HL-60/S4 treated with retinoic acid at 250 ng/mL for 4 days and 3 days (cell line): ENCODE results near the gene RBM14.
"Not testable (repeated sequence)": the region's sequence is repeated elsewhere in the genome, so short reads cannot be mapped to it uniquely, and the experiment has no call there.

Source experiments
- in situ Hi-C: fragments of 300-500 bp; cut with MboI; formaldehyde crosslinking; loops from 2 replicates; pipeline ENCODE4 v1.7.0; 2022; ENCODE audit warnings: low sequenced_read_pairs

The RBM14 gene

GRCh38 chr11:66616379-66617154 is at the start of gene RBM14:
Gene RBM14, plus strand, starts transcription at chr11:66616630. Its CDS starts 91 bp downstream, at chr11:66616721.
- in situ Hi-C loops = no loop called here

DNA sequence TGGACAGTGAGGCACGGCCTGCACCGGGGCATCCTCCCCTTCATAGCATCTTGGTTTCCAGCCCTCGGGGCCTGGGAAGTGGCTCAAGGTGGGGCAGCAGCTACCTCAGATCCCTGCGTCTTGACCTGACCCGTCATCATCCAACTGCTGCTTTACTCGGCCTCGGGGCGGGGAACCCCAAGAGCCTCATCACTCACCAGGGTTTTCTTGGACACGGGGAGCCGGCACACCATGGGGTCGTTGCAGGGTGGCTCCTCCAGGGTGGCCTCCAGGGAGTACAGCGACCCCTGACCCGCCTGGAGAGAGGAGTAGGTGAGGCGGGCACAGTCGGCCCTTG is 48.7 kb upstream of the RBM14 start:
- in situ Hi-C loops = no loop called here

DNA sequence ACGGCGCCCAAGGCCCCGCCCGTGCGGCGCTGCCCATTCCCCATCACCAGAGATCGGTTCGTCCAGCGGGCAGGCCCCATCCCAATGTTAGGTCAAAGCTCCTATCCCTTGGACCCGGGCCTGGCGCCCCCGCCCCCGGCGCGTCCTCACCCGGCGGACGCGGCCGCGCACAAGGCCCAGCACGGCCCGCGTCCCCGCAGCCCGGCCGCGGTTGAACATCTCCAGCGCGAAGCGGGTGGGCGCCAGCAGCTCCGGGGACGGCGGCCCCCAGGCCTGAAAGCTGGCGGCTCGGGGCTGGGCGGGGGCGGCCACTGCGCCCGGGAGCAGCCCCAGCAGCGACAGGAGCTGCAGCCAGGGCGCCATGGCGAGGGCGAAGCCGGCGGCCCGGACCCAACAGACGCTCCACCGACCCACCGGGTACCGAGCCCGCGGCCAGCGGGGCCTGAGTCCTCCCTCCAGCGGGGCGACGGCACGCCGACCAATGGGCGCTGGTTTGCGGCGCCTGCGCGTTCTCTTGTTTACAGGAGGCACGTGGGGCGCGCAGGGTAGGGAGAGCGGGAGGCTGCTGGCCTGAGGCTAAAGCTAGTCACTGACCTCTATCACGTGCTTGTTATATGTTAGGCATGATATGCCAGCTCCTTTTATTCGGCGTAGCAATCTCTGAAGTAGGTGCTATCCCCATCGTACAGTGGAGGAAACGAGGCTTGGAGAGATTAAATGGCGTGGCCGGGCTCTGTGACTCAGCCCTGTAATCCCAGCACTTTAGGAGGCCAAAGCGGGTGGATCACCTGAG is 48.1 kb upstream of the RBM14 start, which contains the start of gene CTSF:
Gene CTSF (minus strand): TSS at position 483 of the 793 bp plus-strand sequence. CDS start 120 bp downstream, at position 363.
- in situ Hi-C loops = no loop called here

GRCh38 chr11:66569076-66569475 is 47.4 kb upstream of the RBM14 start:
- in situ Hi-C loops = no loop called here

DNA sequence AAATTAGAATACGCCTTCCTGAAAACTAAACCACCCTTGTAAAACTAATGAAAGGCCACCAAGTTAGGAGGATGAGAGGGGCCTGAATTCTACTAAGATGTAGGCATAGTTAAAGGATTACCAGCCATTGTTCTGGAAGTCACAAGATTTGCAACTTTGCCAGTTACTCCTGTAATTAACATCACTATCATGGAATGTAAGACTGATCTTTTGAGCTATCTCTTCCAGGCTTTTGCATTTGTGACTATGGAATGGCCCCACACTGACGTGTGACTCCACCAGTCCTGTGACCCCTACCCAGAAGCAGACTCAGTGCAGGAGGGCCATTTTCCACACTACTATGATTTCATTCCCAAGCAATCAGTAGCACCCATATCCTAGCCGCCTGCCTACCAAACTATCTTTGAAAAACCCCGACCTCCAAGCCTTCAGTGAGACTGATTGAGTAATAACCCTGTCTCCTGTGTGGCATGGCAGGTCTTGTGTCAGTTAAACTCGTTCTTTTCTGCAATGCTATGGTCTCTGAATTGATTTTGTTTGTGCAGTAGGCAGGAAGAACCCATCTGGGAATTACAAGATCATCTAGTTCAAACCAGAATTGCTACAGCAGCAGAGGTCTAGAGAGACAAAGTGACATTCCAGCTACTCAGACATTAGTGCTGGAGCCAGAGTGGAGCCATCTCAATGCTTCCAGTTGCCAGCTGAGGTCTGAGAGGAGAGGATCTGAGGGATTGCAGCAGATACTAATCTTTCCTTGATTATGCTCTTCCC is 46.2 kb upstream of the RBM14 start:
- in situ Hi-C loops = no loop called here

DNA sequence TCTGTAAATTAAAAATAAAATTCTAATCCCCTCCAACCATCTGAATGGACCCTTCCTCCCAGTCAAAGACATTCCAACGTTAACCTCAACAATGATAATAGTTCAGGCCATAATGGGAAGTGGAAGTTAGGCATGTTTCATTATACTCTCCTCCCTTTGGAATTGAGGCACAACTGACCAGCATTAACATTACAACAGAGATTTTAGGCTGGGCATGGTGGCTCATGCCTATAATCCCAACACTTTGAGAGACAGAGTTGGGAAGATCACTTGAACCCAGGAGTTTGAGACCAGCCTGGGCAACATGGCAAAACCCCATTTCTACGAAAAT is 45.6 kb upstream of the RBM14 start:
- in situ Hi-C loops = no loop called here

DNA sequence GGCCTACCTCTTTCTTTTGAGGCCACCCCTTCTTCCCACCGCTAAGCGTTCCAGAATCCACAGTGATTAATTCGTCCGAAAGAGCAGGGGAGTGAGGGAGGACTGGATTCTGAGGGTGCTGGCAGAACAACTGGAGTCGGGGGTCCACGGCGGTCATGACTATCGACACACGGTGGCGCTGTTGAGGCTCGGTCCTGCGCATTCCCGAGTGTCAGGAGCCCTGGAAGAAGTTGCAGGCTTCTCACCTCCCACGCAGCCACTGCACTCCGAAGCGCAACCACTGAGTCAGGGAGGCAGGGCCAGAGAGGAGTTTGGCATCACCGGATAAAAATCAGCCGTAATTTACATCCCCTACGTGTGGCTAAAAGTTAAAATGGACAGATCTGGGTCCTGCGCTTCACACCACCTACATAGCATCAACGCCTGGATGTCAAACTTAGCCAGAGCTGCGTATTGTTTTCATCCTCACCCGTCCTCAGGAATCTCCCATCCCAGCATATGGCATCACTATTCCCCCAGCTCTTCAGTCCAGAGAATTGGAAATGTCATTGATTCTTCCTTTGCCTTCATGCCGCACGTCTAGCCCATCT is 37.3 kb upstream of the RBM14 start:
- in situ Hi-C loops = no loop called here

- in situ Hi-C loops = no loop called here
Measured at GRCh38 chr11:66580803-66581202, 35.6 kb upstream of the RBM14 start.

- in situ Hi-C loops = no loop called here
Measured at GRCh38 chr11:66581261-66581660, 35.2 kb upstream of the RBM14 start.

- in situ Hi-C loops = not testable (repeated sequence)
Measured at GRCh38 chr11:66582565-66583147, 33.8 kb upstream of the RBM14 start.

DNA sequence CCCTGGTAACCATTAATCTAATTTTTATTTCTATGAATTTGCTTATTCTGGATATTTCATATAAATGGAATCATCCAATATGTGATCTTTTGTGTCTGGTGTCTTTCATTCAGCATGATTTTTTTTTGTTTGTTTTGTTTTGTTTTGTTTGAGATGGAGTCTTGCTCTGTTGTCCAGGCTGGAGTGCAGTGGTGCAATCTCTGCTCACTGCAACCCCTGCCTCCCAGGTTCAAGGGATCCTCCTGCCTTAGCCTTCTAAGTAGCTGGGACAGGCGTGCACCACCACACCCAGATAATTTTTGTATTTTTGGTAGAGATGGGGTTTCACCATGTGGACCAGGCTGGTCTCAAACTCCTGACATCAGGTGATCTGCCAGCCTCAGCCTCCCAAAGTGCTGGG is 31.0 kb upstream of the RBM14 start:
- in situ Hi-C loops = not testable (repeated sequence)

DNA sequence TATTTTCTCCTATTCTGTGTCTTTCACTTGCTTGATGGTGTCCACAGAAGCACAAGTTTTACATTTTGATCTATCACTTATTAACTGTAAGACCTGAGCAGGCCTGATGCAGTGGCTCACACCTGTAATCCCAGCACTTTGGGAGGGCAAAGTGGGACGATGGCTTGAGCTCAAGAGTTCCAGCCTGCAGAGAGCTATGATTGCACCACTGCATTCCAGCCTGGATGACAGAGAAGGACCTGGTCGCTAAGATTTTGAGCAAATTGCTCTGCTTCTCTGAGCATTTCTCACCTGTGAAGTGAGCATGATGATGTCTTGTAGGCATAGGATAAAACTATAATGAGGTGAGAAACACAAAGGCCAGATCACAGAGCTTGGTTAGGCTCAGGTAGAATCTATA is 30.3 kb upstream of the RBM14 start:
- in situ Hi-C loops = no loop called here

DNA sequence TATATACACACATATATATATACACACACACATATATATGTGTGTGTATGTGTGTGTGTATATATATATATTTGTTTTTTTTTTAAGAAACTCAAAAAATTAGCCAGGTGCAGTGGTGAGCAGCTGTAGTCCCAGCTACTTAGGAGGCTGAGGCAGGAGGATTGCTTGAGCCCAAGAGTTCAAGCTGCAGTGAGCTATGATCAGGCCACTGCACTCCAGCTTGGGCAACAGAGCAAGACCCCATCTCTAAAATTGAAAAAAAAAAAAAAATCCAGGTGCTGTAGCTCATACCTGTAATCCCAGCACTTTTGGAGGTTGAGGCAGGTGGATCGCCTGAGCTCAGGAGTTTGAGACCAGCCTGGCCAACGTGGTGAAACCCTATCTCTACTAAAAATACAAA is 27.1 kb upstream of the RBM14 start:
- in situ Hi-C loops = not testable (repeated sequence)

GRCh38 chr11:66589996-66590675 is 26.3 kb upstream of the RBM14 start:
- in situ Hi-C loops = no loop called here

DNA sequence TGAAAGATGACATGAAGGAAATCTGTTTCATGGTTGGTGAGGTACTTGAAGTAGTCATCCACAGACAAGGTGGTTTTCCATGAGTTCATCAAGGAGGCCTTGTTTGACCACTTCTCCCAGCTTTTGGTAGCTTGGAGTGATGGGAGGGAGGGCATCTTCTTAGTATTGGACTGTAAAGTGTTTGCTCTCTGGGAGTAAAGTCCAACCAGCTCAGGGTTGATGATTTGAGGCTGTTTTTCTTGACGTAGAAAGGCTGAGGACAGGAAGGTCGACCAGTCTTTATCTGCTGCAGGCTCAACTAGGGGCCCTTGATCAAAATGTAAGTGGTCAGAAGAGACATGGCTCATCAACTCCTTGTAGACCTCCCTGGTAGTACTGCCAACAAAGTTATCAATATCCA is 25.3 kb upstream of the RBM14 start:
- in situ Hi-C loops = no loop called here

DNA sequence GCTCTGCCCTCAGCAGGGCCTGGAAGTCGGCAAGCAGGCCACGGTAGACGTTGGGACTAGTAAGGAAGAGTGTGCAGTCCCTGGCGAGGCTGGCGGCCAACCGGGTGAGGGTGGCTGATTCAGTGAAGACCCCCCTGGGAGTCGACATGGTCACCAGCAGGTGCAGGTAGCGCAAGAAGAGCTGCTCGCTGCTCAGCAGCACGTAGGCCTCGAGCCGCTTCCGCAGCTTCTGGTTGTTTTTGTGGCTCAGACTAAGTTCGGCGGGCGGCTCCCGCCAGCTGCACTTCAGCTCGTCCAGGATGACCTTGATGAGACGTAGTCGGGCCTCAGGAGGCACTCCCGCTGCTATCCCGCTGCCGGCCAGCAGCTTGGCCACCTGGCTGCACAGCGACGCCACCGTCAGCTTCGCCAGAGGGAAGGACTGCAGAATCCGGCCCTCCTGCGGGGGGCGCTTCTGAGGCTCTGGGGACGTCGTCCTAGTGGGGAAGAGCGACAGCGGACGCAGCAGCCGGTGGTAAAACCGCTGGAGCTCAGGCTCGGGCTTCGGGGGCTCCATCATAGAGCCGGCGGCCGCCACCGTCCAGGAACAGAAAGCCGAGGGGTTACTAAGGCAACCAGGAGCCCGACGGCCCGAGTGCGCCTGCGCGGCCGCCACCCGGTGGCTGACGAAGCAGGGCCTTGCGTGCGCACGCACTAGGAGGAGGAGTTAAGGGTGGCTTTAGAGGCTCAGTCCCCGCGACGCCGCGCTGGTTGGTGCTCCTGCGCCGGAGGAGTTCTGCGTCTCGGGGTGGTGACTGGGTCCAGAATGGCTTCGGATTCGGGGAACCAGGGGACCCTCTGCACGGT is 23.8 kb upstream of the RBM14 start, which contains the start of the genes CCDC87 and CCS:
Gene CCDC87 (minus strand): TSS at position 607 of the 846 bp plus-strand sequence. CDS start 48 bp downstream, at position 559.
Gene CCS (plus strand): TSS at position 729 of the 846 bp plus-strand sequence. CDS start 77 bp downstream, at position 806.
- in situ Hi-C loops = no loop called here

DNA sequence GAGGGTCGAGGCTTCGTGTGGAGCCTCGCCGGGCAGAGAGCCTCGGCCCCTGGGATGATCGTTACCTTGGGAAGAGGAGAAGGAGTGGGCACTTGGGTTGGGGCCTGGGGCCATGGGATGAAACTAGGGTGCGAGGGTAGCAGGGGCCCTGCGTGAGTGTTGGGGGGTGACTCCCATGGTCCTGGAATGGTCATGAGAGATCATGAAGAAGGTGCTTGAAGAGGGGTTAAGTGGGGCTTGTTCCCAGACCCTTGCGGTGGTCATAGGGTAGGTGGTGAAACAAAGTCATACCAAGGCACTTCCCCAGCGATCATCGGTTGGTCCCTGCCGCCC is 23.2 kb upstream of the RBM14 start:
- in situ Hi-C loops = no loop called here

- in situ Hi-C loops = no loop called here
Measured at GRCh38 chr11:66593650-66594049, 22.8 kb upstream of the RBM14 start.

DNA sequence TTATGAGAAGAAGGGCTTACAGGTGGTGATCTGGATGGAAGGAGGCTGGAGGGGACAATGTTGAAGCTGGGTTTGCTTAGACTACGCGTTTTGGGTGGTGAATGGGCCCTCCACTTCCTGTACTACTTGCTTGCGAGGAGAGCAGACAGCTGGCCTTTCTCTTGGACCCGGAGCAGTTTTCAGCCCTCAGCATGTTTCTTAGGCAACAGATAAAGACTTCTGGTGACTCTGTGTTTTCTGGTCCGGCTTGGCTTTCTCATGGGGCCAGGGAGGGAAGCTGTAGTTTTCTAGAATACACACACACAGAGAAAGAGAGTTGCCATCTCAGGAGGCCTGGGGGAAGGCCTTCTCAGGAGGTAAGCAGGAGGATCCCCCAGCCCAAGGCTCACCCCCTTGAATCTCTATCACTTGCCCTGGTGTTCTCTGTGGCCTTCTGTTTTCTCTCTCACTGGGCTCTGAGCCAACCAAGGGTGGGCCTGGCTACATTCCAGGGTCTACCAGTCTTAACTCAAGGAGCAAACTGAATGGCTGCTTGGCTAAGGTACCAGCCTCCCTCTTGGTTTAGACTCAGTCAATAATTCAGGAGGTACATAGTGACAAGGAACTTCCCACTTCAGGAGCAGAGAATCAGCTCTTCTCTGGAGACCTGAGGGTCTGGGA is 21.1 kb upstream of the RBM14 start:
- in situ Hi-C loops = no loop called here
